AG04449 (cell line): Measurements from ENCODE around the gene SDCCAG8.
"Not testable (repeated sequence)": the region's sequence is repeated elsewhere in the genome, so short reads cannot be mapped to it uniquely, and the experiment has no call there.

Source experiments
- CTCF ChIA-PET: fragments of 350-600 bp; formaldehyde crosslinking; extraction: SDS; loops from one replicate; lab custom pipeline; 2021; ENCODE audit warnings: antibody characterized with exemption; lab: Yijun Ruan, JAX
- POLR2A ChIA-PET: fragments of 400-600, 350-600 bp; formaldehyde crosslinking; extraction: SDS; loops from one replicate; lab custom pipeline; 2020; ENCODE audit warnings: antibody characterized with exemption, inconsistent platforms; lab: Yijun Ruan, JAX
- DNase-seq: peaks from one replicate; pipeline ENCODE4 v3.0.0-alpha.2; 2010; ENCODE audit warnings: low read depth, low spot score
- H3K4me3 ChIP-seq: 2 replicates; pipeline ENCODE4 v1.5.1; 2011; ENCODE audit warnings: low read depth, mild to moderate bottlenecking, control low read depth, low read length
- CTCF ChIP-seq: IDR thresholded peaks from one replicate; pipeline ENCODE4 v1.5.1; 2011; ENCODE audit warnings: mild to moderate bottlenecking, moderate library complexity, low read length, control low read depth, inconsistent platforms; ENCODE audit not compliant: insufficient read depth; ENCODE audit errors: missing control alignments

Gene SDCCAG8

GRCh38 chr1:243255791-243256512, at the start of gene SDCCAG8:
SDCCAG8 (plus strand) TSS chr1:243256041; CDS start chr1:243256174, 133 bp downstream.
- ChIA-PET CTCF (interaction anchor here (0.8 to 2.4 kb wide), 6 partner anchors 9 to 30 kb away, joined by 3 to 11 read pairs (median 4); no protein-coding TSS in a partner anchor), POLR2A (interaction anchor here (0.6 to 2.9 kb wide), 7 partner anchors 9 to 1395 kb away, joined by 3 to 12 read pairs (median 4); no protein-coding TSS in a partner anchor)
- H3K4me3 ChIP-seq: peak within 1 kb of the TSS; percentile 88
- DNase-seq: peak; percentile 99
- no peak for TF ChIP-seq CTCF

GRCh38 chr1:243211984-243212383, 43.9 kb upstream of the SDCCAG8 start:
- DNase-seq, CTCF ChIA-PET, POLR2A ChIA-PET: not testable (repeated sequence)

GRCh38 chr1:243213045-243213787, 42.6 kb upstream of the SDCCAG8 start:
- no peak for TF ChIP-seq CTCF
- ChIA-PET CTCF (no interaction called here), POLR2A (no interaction called here)
- no peak overlapping the region for H3K4me3 ChIP-seq
- DNase-seq: no peak

More at GRCh38 chr1:243211984-243212383, 43.9 kb upstream of the SDCCAG8 start:
- H3K4me3 ChIP-seq: not testable (repeated sequence)

- CTCF ChIA-PET, POLR2A ChIA-PET, H3K4me3 ChIP-seq, DNase-seq: not testable (repeated sequence)
Observed at GRCh38 chr1:243215276-243215875, 40.5 kb upstream of the SDCCAG8 start.

GRCh38 chr1:243216741-243217140, 39.1 kb upstream of the SDCCAG8 start:
- ChIA-PET CTCF (no interaction called here), POLR2A (no interaction called here)
- DNase-seq: no peak
- no peak for TF ChIP-seq CTCF
- no peak overlapping the region for H3K4me3 ChIP-seq

- no peak for DNase-seq
- POLR2A ChIA-PET: no interaction called here
- no peak for TF ChIP-seq CTCF
- CTCF ChIA-PET: interaction anchor here (1.4 kb wide), 1 partner anchor 9 kb away, joined by 3 read pairs; no protein-coding TSS in a partner anchor
- no peak overlapping the region for H3K4me3 ChIP-seq
Observed at GRCh38 chr1:243217349-243217748, 38.5 kb upstream of the SDCCAG8 start.

- no peak overlapping the region for H3K4me3 ChIP-seq
- no peak for TF ChIP-seq CTCF
- CTCF ChIA-PET: interaction anchor here (0.9 to 1.4 kb wide), 2 partner anchors 9 to 32 kb away, joined by 3 to 4 read pairs; no protein-coding TSS in a partner anchor
- POLR2A ChIA-PET: no interaction called here
- DNase-seq: no peak
Observed at GRCh38 chr1:243218059-243218458, 37.8 kb upstream of the SDCCAG8 start.
